Fibroblast of lung (primary cell): ENCODE results near the gene CCDC78. TPM values are rescaled to one million over a fixed set of nuclear protein-coding genes. Genes with fewer than 3 reads are reported as not detected.
A peak's percentile ranks its signal among the peaks of the same experiment; 100 is the strongest.

Experiments
- DNase-seq, 2 donors: peaks; one replicate each; pipeline versions ENCODE4 v3.0.0 to v3.0.0-alpha.2; 2010; ENCODE audit warnings: low read depth in 2 of 2
- H2AFZ ChIP-seq: 2 replicates; pipeline ENCODE4 v1.5.1; 2012; ENCODE audit warnings: low read length, control low read depth, inconsistent platforms
- H3K27ac ChIP-seq: 2 replicates; pipeline ENCODE4 v1.5.1; 2011; ENCODE audit warnings: low read length, control low read depth; ENCODE audit not compliant: insufficient read depth
- H3K27me3 ChIP-seq: 2 replicates; pipeline ENCODE4 v1.5.1; 2011; ENCODE audit warnings: mild to moderate bottlenecking, low read length; ENCODE audit not compliant: control insufficient read depth, insufficient read depth
- H3K36me3 ChIP-seq: 2 replicates; pipeline ENCODE4 v1.5.1; 2011; ENCODE audit warnings: low read length; ENCODE audit not compliant: control insufficient read depth, insufficient read depth
- H3K4me1 ChIP-seq: 2 replicates; pipeline ENCODE4 v1.5.1; 2011; ENCODE audit warnings: low read length; ENCODE audit not compliant: control insufficient read depth, insufficient read depth; ENCODE audit errors: extremely low read depth
- H3K4me2 ChIP-seq: 2 replicates; pipeline ENCODE4 v1.5.1; 2011; ENCODE audit warnings: low read length, control low read depth; ENCODE audit not compliant: insufficient read depth; ENCODE audit errors: extremely low read depth
- H3K4me3 ChIP-seq, 4 experiments: fragments of 200-600 bp in 1 of 4; sonication (generic) in 1 of 4; replicated peaks in 1 of 4; 2 replicates each; pipeline ENCODE4 v1.5.1; 2011 to 2016; ENCODE audit warnings: low read length in 4 of 4, low read depth in 3 of 4, mild to moderate bottlenecking in 3 of 4, control low read depth in 2 of 4, inconsistent platforms in 1 of 4, mixed read lengths in 1 of 4; ENCODE audit not compliant: insufficient read depth in 1 of 4; ENCODE audit errors: control extremely low read depth in 1 of 4
- H3K79me2 ChIP-seq: 2 replicates; pipeline ENCODE4 v1.5.1; 2012; ENCODE audit warnings: mild to moderate bottlenecking, low read length, inconsistent platforms; ENCODE audit not compliant: control insufficient read depth, insufficient read depth
- H3K9ac ChIP-seq: 2 replicates; pipeline ENCODE4 v1.5.1; 2011; ENCODE audit warnings: mild to moderate bottlenecking, low read length, control low read depth; ENCODE audit not compliant: insufficient read depth
- H3K9me3 ChIP-seq: 2 replicates; pipeline ENCODE4 v1.5.1; 2012; ENCODE audit warnings: low read depth, low read length; ENCODE audit not compliant: control insufficient read depth, insufficient read depth
- H4K20me1 ChIP-seq: 2 replicates; pipeline ENCODE4 v1.5.1; 2011; ENCODE audit warnings: low read length; ENCODE audit not compliant: control insufficient read depth, insufficient read depth; ENCODE audit errors: extremely low read depth
- CTCF ChIP-seq, 2 donors: IDR thresholded peaks in 1 of 2; conservative IDR thresholded peaks in 1 of 2; 1 replicate in 1 of 2; 2 replicates in 1 of 2; pipeline ENCODE4 v1.5.1; 2011 to 2012; ENCODE audit warnings: low read length in 2 of 2, control low read depth in 1 of 2, inconsistent platforms in 1 of 2, low read depth in 1 of 2, mild to moderate bottlenecking in 1 of 2
- EZH2 ChIP-seq: IDR thresholded peaks from 2 replicates; pipeline ENCODE4 v1.5.1; 2012; ENCODE audit warnings: low read length, control low read depth, mild to moderate bottlenecking; ENCODE audit errors: missing control alignments
- polyA plus RNA-seq, 2 donors: library from polyadenylated mRNA; depleted of rRNA in 1 of 2; stranded (reverse) in 1 of 2; unstranded in 1 of 2; fragments of >200 nt; gene quantifications; 2 replicates each; pipeline ENCODE4 v1.2.1, GENCODE V29; 2011 to 2012; ENCODE audit warnings: missing spikeins in 1 of 2
- total RNA-seq: library from RNA; depleted of rRNA; stranded (reverse); fragments of >200 nt; gene quantifications from 2 replicates; pipeline ENCODE4 v1.2.1, GENCODE V29; 2014

Gene CCDC78
- total and polyA plus RNA-seq, 2 donors (not counting 1 experiment from before 2014, with no cell fraction given): 0.50 to 1.8 TPM

- H2AFZ ChIP-seq: no peak overlapping the region
These were observed 42.7 kb downstream of the CCDC78 start for GRCh38 chr16:683396-684070.

GRCh38 chr16:682493-683395 is 43.5 kb downstream of the CCDC78 start:
- Histone ChIP-seq H3K79me2 (peaks cover 31% of the 10 kb centered on the region), H3K4me3 (peak overlapping the region in 3 of 4 experiments; percentile 11 to 85 (median 58)), H3K9me3 (no peaks in the 10 kb centered on the region), H3K4me2 (peak overlapping the region; percentile 62), H3K9ac (no peak overlapping the region), H2AFZ (no peak overlapping the region), H4K20me1 (no peaks in the 10 kb centered on the region), H3K4me1 (peaks cover 18% of the 10 kb centered on the region), H3K27me3 (no peaks in the 10 kb centered on the region), H3K27ac (no peak overlapping the region), H3K36me3 (peaks cover 37% of the 10 kb centered on the region)
- TF ChIP-seq EZH2: no peak
- no peak for TF ChIP-seq CTCF (conservative IDR thresholded peaks at IDR 0.05 in 1 of 2, IDR thresholded peaks at IDR 0.05 in 1 of 2; ENCODE audit: low read depth in 1 of 2, low read length in 2 of 2)
- DNase-seq: no peak

More at GRCh38 chr16:683396-684070, 42.7 kb downstream of the CCDC78 start:
- Histone ChIP-seq H3K27ac (peak overlapping the region; percentile 53), H3K9ac (peak overlapping the region; percentile 40), H3K36me3 (peaks cover 38% of the 10 kb centered on the region), H3K79me2 (peaks cover 31% of the 10 kb centered on the region), H4K20me1 (no peaks in the 10 kb centered on the region), H3K9me3 (no peaks in the 10 kb centered on the region), H3K4me1 (peaks cover 18% of the 10 kb centered on the region), H3K4me2 (peak overlapping the region; percentile 62), H3K27me3 (no peaks in the 10 kb centered on the region), H3K4me3 (peak overlapping the region; percentile 42 to 63 (median 52))
- TF ChIP-seq EZH2 (no peak), CTCF (conservative IDR thresholded peaks at IDR 0.05 in 1 of 2, IDR thresholded peaks at IDR 0.05 in 1 of 2; ENCODE audit: low read depth in 1 of 2, low read length in 2 of 2) (no peak)
- DNase-seq: no peak

GRCh38 chr16:681746-682427 is 44.4 kb downstream of the CCDC78 start:
- Histone ChIP-seq H3K9me3 (no peaks in the 10 kb centered on the region), H3K4me1 (peaks cover 18% of the 10 kb centered on the region), H3K9ac (no peak overlapping the region), H3K4me2 (peak overlapping the region; percentile 99), H3K36me3 (peaks cover 31% of the 10 kb centered on the region), H3K27me3 (no peaks in the 10 kb centered on the region), H3K79me2 (peaks cover 31% of the 10 kb centered on the region), H3K4me3 (peak overlapping the region; percentile 72 to 88 (median 85)), H3K27ac (no peak overlapping the region), H2AFZ (no peak overlapping the region), H4K20me1 (no peaks in the 10 kb centered on the region)
- DNase-seq: peak; percentile 32 to 35
- no peak for TF ChIP-seq EZH2
- no peak for TF ChIP-seq CTCF (conservative IDR thresholded peaks at IDR 0.05 in 1 of 2, IDR thresholded peaks at IDR 0.05 in 1 of 2; ENCODE audit: low read depth in 1 of 2, low read length in 2 of 2)
